SK-N-SH (cell line): ENCODE results near the gene TNFSF11. TPM values are rescaled to one million over a fixed set of nuclear protein-coding genes. Genes with fewer than 3 reads are reported as not detected.
A peak's percentile ranks its signal among the peaks of the same experiment; 100 is the strongest.

Experiments used
- CTCF ChIA-PET: fragments of 300-600, 350-600 bp; formaldehyde crosslinking; extraction: SDS; loops from one replicate; lab custom pipeline; 2021; lab: Yijun Ruan, JAX
- POLR2A ChIA-PET: fragments of 350-600 bp; sonication (Branson Sonifier 250); formaldehyde crosslinking; extraction: SDS; loops from one replicate; lab custom pipeline; 2020; ENCODE audit warnings: antibody characterized with exemption, inconsistent platforms; lab: Yijun Ruan, JAX
- DNase-seq: peaks from one replicate; pipeline ENCODE4 v3.0.0; 2012
- H2AFZ ChIP-seq: fragments of 200-600 bp; sonication (generic); 2 replicates; pipeline ENCODE4 v1.8.1; 2016; ENCODE audit warnings: antibody characterized with exemption, mild to moderate bottlenecking, low read depth
- H3F3A ChIP-seq: fragments of 200-600 bp; sonication (generic); replicated peaks from 2 replicates; pipeline ENCODE3; 2016; ENCODE audit warnings: antibody characterized with exemption, mild to moderate bottlenecking; ENCODE audit not compliant: insufficient read depth
- H3K27ac ChIP-seq, 2 experiments: fragments of 200-500 bp in 1 of 2; fragments of 200-600 bp in 1 of 2; sonication (Bioruptor generic) in 1 of 2; sonication (generic), shearing (Covaris generic) in 1 of 2; 2 replicates each; pipeline versions ENCODE4 v1.5.1 to v1.6.1; 2014 to 2016; ENCODE audit warnings: low read depth in 2 of 2, inconsistent platforms in 1 of 2, low read length in 1 of 2, mild to moderate bottlenecking in 1 of 2, mixed read lengths in 1 of 2
- H3K27me3 ChIP-seq: fragments of 200-600 bp; sonication (generic), shearing (Covaris generic); 2 replicates; pipeline ENCODE4 v1.6.1; 2016; ENCODE audit warnings: mixed run types; ENCODE audit not compliant: insufficient read depth
- H3K36me3 ChIP-seq, 2 experiments: fragments of 200-500 bp in 1 of 2; fragments of 200-600 bp in 1 of 2; sonication (Bioruptor generic) in 1 of 2; sonication (generic) in 1 of 2; replicated peaks in 1 of 2; 2 replicates each; pipeline versions ENCODE3 to v1.5.1; 2014 to 2016; ENCODE audit warnings: low read length in 1 of 2, mild to moderate bottlenecking in 1 of 2; ENCODE audit not compliant: insufficient read depth in 2 of 2, control insufficient read depth in 1 of 2
- H3K4me1 ChIP-seq, 2 experiments: fragments of 200-500 bp in 1 of 2; fragments of 200-600 bp in 1 of 2; sonication (Bioruptor generic) in 1 of 2; sonication (generic), shearing (Covaris generic) in 1 of 2; 2 replicates each; pipeline versions ENCODE4 v1.5.1 to v1.6.1; 2014 to 2016; ENCODE audit warnings: low read depth in 1 of 2, low read length in 1 of 2, mixed run types in 1 of 2; ENCODE audit not compliant: insufficient read depth in 2 of 2, control insufficient read depth in 1 of 2
- H3K4me2 ChIP-seq: fragments of 200-600 bp; sonication (generic), shearing (Covaris generic); 2 replicates; pipeline ENCODE4 v1.6.1; 2017; ENCODE audit warnings: mixed run types
- H3K4me3 ChIP-seq, 2 experiments: fragments of 200-500 bp in 1 of 2; fragments of 200-600 bp in 1 of 2; sonication (Bioruptor generic) in 1 of 2; sonication (generic), shearing (Covaris generic) in 1 of 2; 2 replicates each; pipeline versions ENCODE4 v1.5.1 to v1.8.1; 2014 to 2016; ENCODE audit warnings: low read depth in 2 of 2, inconsistent platforms in 1 of 2, low read length in 1 of 2, mild to moderate bottlenecking in 1 of 2, mixed read lengths in 1 of 2, moderate library complexity in 1 of 2
- H3K79me2 ChIP-seq: fragments of 200-600 bp; sonication (generic); 2 replicates; pipeline ENCODE4 v1.8.1; 2017; ENCODE audit warnings: mild to moderate bottlenecking; ENCODE audit not compliant: insufficient read depth
- H3K9ac ChIP-seq: fragments of 200-600 bp; sonication (generic); 2 replicates; pipeline ENCODE4 v1.6.1; 2017; ENCODE audit warnings: mixed run types
- H3K9me2 ChIP-seq: fragments of 200-600 bp; sonication (generic); 2 replicates; pipeline ENCODE4 v1.6.1; 2017; ENCODE audit warnings: mixed run types
- H3K9me3 ChIP-seq: fragments of 200-600 bp; sonication (generic); 2 replicates; pipeline ENCODE4 v1.6.1; 2017; ENCODE audit warnings: mixed run types, mild to moderate bottlenecking, moderate library complexity
- H4K20me1 ChIP-seq: fragments of 200-600 bp; sonication (generic); 2 replicates; pipeline ENCODE4 v1.6.1; 2017; ENCODE audit warnings: mild to moderate bottlenecking, mixed run types; ENCODE audit not compliant: insufficient read depth
- EZH2phosphoT487 ChIP-seq: fragments of 200-600 bp; sonication (generic); IDR thresholded peaks from 2 replicates; pipeline ENCODE4 v1.6.1; 2017; ENCODE audit warnings: low read depth, mixed run types, mild to moderate bottlenecking, antibody characterized with exemption, moderate library complexity, borderline replicate concordance
- GABPA ChIP-seq: IDR thresholded peaks from 2 replicates; pipeline ENCODE4 v1.4.0; 2012; ENCODE audit warnings: low read depth, mild to moderate bottlenecking
- JUND ChIP-seq: IDR thresholded peaks from 2 replicates; pipeline ENCODE4 v1.4.0; 2012
- MXI1 ChIP-seq: IDR thresholded peaks from 2 replicates; pipeline ENCODE4 v1.6.1; 2012; ENCODE audit warnings: mild to moderate bottlenecking, low read depth, low read length, improper control_type of control experiment
- TCF12 ChIP-seq: IDR thresholded peaks from 2 replicates; pipeline ENCODE4 v1.4.0; 2012
- WGBS: methylation state at CpG from one replicate; pipeline ENCODE4 v1.1.6; 2017; ENCODE audit warnings: low lambda C conversion rate; 5-methylcytosine and 5-hydroxymethylcytosine counted together
- polyA plus RNA-seq, 3 experiments: library from polyadenylated mRNA; depleted of rRNA; stranded (reverse); fragments of >200 nt; gene quantifications; 2 replicates each; pipeline ENCODE4 v1.2.3, GENCODE V29; 2012
- TF ChIP-seq, protein P1 (sequence below): IDR thresholded peaks from 2 replicates; pipeline ENCODE4; 2012
- TF ChIP-seq, protein P2 (sequence below): fragments of 150-350 bp; IDR thresholded peaks from 2 replicates; pipeline ENCODE4 v1.6.1; 2017; ENCODE audit warnings: antibody characterized with exemption, low read length, low read depth, borderline replicate concordance
- TF ChIP-seq, protein P3 (sequence below): IDR thresholded peaks from 2 replicates; pipeline ENCODE4 v1.4.0; 2012; ENCODE audit warnings: low read depth, borderline replicate concordance

Gene TNFSF11
- polyA plus RNA-seq, 1 of the 3 experiments (the other 2 are of a cell fraction) = not detected

DNA sequence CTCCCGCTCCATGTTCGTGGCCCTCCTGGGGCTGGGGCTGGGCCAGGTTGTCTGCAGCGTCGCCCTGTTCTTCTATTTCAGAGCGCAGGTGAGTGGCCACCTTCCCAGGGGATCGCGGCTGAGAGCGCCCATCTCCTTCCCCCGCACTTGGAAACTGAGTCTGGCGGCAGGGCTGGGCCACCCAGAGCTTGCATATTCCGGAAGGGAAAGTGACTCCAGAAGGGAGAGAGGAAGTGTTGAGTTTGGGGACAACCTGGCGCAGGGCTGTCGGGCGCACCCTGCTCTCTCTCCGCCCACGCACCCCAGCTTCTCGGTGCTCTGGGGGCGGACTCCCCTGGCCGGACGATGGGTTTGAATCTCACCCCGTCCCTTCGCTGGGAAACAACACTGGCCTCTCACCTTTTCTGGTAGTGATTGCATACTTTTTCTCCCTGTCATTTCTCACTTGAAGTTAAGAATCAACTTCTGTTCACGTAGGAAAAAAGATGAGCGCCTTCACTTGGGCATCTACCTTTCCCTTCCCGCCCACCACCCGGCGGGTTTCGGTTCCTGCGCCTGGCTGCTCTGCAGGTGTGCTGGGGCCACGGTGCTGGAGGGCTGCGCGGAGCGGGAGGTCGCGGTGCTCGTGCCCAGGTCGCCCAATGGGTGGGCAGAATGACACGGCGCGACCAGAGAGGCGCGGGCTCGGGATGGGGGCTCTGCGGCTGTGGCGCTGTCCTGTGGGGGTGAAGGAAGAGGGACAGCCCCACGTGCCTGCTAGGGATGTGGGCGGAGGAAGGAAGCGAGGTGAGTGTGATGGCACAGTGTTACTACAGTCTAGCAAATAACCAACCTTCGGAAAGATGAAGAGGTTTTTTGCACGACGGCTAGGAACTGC is 721 bp downstream of the TNFSF11 start:
- no peaks in the 10 kb centered on the region for H3K36me3 ChIP-seq
- no peaks in the 10 kb centered on the region for H3F3A ChIP-seq
- POLR2A ChIA-PET = no interaction called here
- peaks cover 34% of the 10 kb centered on the region for H3K27me3 ChIP-seq
- TF ChIP-seq, protein P1, sequence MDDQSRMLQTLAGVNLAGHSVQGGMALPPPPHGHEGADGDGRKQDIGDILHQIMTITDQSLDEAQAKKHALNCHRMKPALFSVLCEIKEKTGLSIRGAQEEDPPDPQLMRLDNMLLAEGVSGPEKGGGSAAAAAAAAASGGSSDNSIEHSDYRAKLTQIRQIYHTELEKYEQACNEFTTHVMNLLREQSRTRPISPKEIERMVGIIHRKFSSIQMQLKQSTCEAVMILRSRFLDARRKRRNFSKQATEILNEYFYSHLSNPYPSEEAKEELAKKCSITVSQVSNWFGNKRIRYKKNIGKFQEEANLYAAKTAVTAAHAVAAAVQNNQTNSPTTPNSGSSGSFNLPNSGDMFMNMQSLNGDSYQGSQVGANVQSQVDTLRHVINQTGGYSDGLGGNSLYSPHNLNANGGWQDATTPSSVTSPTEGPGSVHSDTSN = no peak
- no peak for TF ChIP-seq MXI1
- no peak for TF ChIP-seq TCF12
- TF ChIP-seq JUND = no peak
- no peak for TF ChIP-seq GABPA
- TF ChIP-seq, all 33 proteins: peak for 0
- 0 out of 2 replicates have a peak, but pooled peaks cover 7% of the 10 kb centered on the region for H3K9me3 ChIP-seq
- H3K4me1 ChIP-seq = peaks cover 0 to 3% of the 10 kb centered on the region in 2 experiments; a peak in 1 of 4 replicates
- peak overlapping the region; percentile 52 for H3K4me2 ChIP-seq
- 2% methylated on average over 38 of the region's 51 CpGs for WGBS
- CTCF ChIA-PET = no interaction called here
- H3K79me2 ChIP-seq = no peaks in the 10 kb centered on the region
- no peak overlapping the region for H3K9ac ChIP-seq
- DNase-seq = peak; percentile 25
- no peaks in the 10 kb centered on the region for H4K20me1 ChIP-seq
- H3K4me3 ChIP-seq = peak overlapping the region; percentile 12 to 16; a peak in 1 of 4 replicates
- H2AFZ ChIP-seq = no peak overlapping the region
- H3K27ac ChIP-seq = no peak overlapping the region
- H3K9me2 ChIP-seq = no peaks in the 10 kb centered on the region

DNA sequence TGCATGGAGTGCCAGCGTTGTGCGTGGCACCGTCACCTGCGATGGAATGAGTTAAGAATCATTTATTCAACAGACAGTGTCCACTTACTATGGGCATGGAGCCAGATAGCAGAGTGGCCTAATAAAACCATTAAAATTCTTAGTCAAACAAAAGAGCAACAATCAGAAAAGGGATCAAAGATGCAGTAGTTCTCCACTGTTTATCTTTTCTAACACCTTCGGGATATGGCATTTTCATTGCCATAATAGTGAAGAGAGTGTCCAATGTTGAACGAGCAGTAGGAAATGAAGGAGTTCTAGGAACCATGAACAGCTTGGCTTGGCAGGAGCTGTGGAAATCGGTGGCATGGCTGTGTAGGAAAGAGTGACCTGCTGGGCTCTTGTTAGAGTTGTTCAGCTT is 2.0 kb downstream of the TNFSF11 start:
- WGBS = 71% methylated on average over 7 of the region's 7 CpGs
- POLR2A ChIA-PET = no interaction called here
- H3K36me3 ChIP-seq = no peaks in the 10 kb centered on the region
- no peak for TF ChIP-seq EZH2phosphoT487
- TF ChIP-seq, protein P2, sequence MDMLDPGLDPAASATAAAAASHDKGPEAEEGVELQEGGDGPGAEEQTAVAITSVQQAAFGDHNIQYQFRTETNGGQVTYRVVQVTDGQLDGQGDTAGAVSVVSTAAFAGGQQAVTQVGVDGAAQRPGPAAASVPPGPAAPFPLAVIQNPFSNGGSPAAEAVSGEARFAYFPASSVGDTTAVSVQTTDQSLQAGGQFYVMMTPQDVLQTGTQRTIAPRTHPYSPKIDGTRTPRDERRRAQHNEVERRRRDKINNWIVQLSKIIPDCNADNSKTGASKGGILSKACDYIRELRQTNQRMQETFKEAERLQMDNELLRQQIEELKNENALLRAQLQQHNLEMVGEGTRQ = no peak
- TF ChIP-seq, protein P3, sequence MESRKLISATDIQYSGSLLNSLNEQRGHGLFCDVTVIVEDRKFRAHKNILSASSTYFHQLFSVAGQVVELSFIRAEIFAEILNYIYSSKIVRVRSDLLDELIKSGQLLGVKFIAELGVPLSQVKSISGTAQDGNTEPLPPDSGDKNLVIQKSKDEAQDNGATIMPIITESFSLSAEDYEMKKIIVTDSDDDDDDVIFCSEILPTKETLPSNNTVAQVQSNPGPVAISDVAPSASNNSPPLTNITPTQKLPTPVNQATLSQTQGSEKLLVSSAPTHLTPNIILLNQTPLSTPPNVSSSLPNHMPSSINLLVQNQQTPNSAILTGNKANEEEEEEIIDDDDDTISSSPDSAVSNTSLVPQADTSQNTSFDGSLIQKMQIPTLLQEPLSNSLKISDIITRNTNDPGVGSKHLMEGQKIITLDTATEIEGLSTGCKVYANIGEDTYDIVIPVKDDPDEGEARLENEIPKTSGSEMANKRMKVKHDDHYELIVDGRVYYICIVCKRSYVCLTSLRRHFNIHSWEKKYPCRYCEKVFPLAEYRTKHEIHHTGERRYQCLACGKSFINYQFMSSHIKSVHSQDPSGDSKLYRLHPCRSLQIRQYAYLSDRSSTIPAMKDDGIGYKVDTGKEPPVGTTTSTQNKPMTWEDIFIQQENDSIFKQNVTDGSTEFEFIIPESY = no peak
- TF ChIP-seq, all 33 proteins: peak for 0
- no peak overlapping the region for H3K4me3 ChIP-seq
- 0 out of 2 replicates have a peak, but pooled peaks cover 7% of the 10 kb centered on the region for H3K9me3 ChIP-seq
- no peaks in the 10 kb centered on the region for H3F3A ChIP-seq
- no peaks in the 10 kb centered on the region for H3K9me2 ChIP-seq
- H4K20me1 ChIP-seq = no peaks in the 10 kb centered on the region
- CTCF ChIA-PET = interaction anchor here (1.4 kb wide), 1 partner anchor 19 kb away, joined by 5 read pairs; no protein-coding TSS in a partner anchor
- H3K9ac ChIP-seq = no peak overlapping the region
- no peak overlapping the region for H3K4me2 ChIP-seq
- peaks cover 0 to 3% of the 10 kb centered on the region in 2 experiments; a peak in 1 of 4 replicates for H3K4me1 ChIP-seq
- H3K79me2 ChIP-seq = no peaks in the 10 kb centered on the region
- H3K27ac ChIP-seq = no peak overlapping the region
- H3K27me3 ChIP-seq = peaks cover 34% of the 10 kb centered on the region
- DNase-seq = no peak
- H2AFZ ChIP-seq = no peak overlapping the region
